GM18507 (cell line): ENCODE measurements around the gene TNFSF4.
"Not testable (repeated sequence)": the region's sequence is repeated elsewhere in the genome, so short reads cannot be mapped to it uniquely, and the experiment has no call there.

ENCODE experiments used
- DNase-seq: peaks from one replicate; pipeline ENCODE4 v3.0.0; 2011; ENCODE audit warnings: low read depth; ENCODE audit not compliant: insufficient read length; ENCODE audit errors: extremely low spot score
- FAIRE-seq: peaks from 2 replicates; lab custom pipeline; 2011; peaks lifted over from hg19 to GRCh38; lab: Jason Lieb, UNC

Gene TNFSF4

GRCh38 chr1:173173388-173173787 lies 33.7 kb downstream of the TNFSF4 start:
- DNase-seq: no peak
- FAIRE-seq: no peak

DNA sequence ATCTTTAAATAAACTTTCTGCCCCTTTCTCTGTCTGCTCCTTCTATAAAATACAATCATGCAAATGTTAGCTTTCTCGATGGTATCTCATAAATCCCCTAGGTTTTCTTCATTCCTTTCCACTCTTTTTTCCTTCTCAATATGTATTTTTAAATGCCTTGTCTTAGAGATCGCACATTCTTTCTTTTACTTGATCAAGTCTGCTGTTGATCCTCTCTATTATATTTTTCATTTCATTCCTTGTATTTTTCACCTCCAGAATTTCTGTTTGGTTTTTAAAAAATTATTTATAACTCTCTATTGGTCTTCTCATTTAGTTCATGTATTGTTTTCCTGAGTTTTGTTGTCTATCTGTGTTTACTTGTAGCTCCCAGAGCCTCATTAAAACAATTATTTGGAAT lies 36.0 kb downstream of the TNFSF4 start:
- DNase-seq (no peak), FAIRE-seq (no peak)

DNA sequence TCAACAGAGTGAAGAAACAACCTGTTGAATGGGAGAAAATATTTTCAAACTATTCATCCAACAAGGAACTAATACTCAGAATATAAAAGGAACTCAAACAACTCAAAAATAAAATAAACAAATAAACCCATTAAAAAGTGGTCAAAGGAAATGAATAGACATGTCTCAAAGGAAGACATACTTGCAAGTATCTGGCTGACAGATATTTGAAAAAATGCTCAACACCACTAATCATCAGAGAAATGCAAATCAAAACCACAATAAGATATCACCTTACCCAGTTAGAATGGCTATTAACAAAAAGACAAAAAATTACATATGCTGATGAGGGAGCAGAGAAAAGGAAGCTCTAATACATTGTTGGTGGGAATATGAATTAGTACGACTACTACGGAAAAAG lies 38.2 kb downstream of the TNFSF4 start:
- FAIRE-seq (no peak), DNase-seq (no peak)

GRCh38 chr1:173164686-173165085 lies 42.4 kb downstream of the TNFSF4 start:
- no peak for FAIRE-seq
- DNase-seq: no peak

- DNase-seq: no peak
- FAIRE-seq: no peak
Measured at GRCh38 chr1:173164178-173164577, 43.0 kb downstream of the TNFSF4 start.

- FAIRE-seq (no peak), DNase-seq (no peak)
Measured at GRCh38 chr1:173163222-173163621, 43.9 kb downstream of the TNFSF4 start.

GRCh38 chr1:173162601-173163000 lies 44.5 kb downstream of the TNFSF4 start:
- FAIRE-seq (no peak), DNase-seq (no peak)

GRCh38 chr1:173161510-173162221 lies 45.5 kb downstream of the TNFSF4 start:
- FAIRE-seq: no peak
- DNase-seq: no peak

DNA sequence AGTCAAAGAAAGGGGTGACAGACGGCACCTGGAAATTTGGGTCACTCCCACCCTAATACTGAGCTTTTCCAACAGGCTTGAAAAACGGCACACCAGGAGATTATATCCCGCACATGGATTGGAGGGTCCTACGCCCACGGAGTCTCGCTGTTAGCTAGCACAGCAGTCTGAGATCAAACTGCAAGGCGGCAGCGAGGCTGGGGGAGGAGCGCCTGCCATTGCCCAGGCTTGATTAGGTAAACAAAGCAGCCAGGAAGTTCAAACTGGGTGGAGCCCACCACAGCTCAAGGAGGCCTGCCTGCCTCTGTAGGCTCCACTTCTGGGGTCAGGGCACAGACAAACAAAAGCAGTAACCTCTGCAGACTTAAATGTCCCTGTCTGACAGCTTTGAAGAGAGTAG lies 53.2 kb downstream of the TNFSF4 start:
- DNase-seq, FAIRE-seq: not testable (repeated sequence)

DNA sequence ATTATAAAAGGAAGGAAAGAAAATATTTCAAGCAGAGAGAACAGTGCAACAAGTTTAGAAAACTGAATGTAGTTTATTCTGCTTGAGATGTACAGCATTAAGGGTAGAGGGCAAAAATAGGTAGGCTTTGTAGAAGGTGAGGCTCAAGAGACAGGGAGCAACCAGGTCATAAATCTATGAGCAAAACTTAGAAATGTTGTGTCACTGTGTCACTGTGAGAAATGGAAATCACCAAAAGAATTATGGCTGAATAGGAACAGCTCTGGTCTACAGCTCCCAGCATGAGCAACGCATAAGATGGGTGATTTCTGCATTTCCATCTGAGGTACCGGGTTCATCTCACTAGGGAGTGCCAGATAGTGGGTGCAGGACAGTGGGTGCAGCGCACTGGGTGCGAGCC lies 53.6 kb downstream of the TNFSF4 start:
- no peak for DNase-seq
- no peak for FAIRE-seq

DNA sequence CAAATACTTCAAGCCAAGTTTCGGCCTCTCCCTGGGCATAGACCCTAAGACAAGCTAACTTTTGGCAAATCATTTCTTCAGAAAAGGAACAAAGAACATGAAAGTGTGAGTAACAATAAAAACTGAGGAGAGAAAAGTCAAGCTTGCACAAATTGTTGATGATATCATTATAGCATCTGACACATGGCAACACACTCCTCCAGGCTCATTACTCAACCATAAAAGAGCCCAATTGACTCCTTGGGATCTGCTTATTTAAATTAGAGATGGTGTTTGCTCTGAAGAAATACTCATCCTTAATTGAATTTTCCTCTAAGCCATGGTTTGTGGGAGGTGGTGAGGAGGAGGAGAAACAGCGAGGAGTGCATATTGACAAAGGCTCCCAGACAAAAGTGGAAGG lies 54.5 kb downstream of the TNFSF4 start:
- DNase-seq (no peak), FAIRE-seq (no peak)

GRCh38 chr1:173150795-173151194 lies 56.3 kb downstream of the TNFSF4 start:
- FAIRE-seq (no peak), DNase-seq (no peak)

GRCh38 chr1:173149887-173150286 lies 57.2 kb downstream of the TNFSF4 start:
- DNase-seq (no peak), FAIRE-seq (no peak)

GRCh38 chr1:173148971-173149370 lies 58.2 kb downstream of the TNFSF4 start:
- DNase-seq (no peak), FAIRE-seq (no peak)

- FAIRE-seq: no peak
Measured at GRCh38 chr1:173148545-173148944, 58.6 kb downstream of the TNFSF4 start.

DNA sequence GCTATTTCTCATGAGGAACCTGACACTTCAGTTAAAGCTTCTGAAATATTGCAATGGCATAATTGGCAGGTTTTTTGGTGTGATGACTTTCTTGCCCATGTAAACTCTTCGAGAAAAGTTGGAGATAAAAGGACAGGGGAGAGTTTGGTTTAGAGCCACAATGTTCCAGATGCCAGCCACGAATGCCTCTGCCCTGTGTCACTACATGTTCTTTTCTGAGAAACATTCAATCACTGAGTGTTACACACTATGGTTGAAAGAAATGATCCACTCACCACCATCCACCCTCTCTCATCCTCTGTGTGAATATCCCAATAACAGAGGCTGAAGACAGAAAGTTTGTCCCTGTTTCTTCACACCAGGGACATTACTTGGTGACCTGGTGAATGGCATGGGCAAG lies 66.4 kb downstream of the TNFSF4 start:
- DNase-seq: no peak
- FAIRE-seq: no peak

More at GRCh38 chr1:173148545-173148944, 58.6 kb downstream of the TNFSF4 start:
- no peak for DNase-seq

DNA sequence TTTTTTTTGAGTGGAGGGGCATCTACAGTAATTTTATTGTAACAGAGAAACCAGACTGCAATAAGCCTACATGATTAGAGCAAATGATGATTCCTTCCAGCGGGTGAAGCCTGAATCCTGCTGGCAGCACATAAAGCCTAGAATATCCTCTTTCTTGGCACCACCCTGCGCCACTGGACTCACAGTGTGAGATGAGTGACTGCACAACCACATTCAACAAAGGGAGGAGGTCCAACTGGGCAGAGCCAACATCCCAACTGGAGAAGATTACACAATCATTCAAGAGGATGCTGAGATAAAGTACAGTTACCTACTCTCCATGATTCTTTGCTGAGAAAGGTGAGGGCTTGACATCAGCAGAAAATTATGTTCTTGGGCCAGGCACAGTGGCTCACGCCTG lies 67.4 kb downstream of the TNFSF4 start:
- FAIRE-seq: no peak
- DNase-seq: no peak

DNA sequence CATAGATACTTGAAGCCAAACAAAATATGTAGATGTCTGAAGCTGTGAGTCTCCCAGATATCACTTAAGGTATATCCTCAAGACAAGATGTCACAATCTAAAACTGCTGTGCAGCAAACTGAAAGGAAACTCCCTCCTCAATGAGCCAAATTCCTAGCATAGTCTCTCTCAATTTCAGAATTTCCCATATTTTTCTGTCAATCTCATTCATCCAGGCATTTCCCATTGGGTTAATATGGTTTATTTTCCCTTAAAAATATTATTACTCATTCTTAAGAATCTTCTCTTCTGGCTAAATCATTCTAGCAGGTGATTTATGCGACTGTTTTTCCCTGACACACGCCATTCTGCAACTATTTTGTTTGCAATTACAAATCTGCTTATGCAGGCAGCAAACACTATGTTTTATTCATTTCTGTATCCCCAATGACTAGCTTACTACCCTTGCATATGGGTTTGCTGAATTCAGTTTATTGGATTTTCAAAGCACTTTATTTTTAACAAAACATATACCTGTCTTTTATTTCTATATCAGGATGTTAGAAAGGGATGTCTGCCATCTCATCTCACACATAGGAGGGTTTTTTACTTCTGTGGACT lies 69.9 kb downstream of the TNFSF4 start:
- FAIRE-seq (no peak), DNase-seq (no peak)

- no peak for DNase-seq
Measured at GRCh38 chr1:173134800-173135199, 72.3 kb downstream of the TNFSF4 start.

DNA sequence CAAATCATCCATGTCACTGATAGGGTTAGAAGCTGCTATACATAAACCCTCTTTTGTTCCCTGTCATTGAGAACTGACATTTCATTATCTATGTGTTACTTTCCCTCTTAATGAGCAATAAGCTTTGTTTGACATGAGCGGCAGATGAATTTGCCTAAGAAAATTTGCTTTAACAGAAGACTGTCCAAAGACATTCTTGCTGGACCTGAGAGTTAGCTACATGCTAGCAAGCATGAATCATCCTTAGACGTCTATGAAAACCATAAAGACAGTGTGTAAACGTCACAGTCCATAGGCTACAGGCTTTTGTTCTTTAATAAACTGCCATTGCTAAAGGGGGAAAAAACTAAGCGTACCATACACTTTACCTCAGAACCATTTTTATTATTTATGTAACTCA lies 73.1 kb downstream of the TNFSF4 start:
- DNase-seq: no peak
- FAIRE-seq: no peak

More at GRCh38 chr1:173134800-173135199, 72.3 kb downstream of the TNFSF4 start:
- FAIRE-seq: no peak
